C4-2B (cell line): ENCODE data around the gene LAGE3.

ENCODE experiments used
- CTCF ChIP-seq: fragments of 450-650 bp; conservative IDR thresholded peaks from 2 replicates; pipeline ENCODE4 v1.5.1; 2017; ENCODE audit warnings: mild to moderate bottlenecking
- ZFX ChIP-seq: fragments of 450-650 bp; IDR thresholded peaks from 2 replicates; pipeline ENCODE4 v1.6.1; 2017

- TF ChIP-seq CTCF (no peak), ZFX (no peak)
Observed at GRCh38 chrX:154457491-154458115, 21.5 kb downstream of the LAGE3 start.
